Stimulated activated CD4-positive, alpha-beta T cell treated with anti-CD3 and anti-CD28 coated beads, Interleukin-1b, Interleukin-23, amount 100 ng/mL, for 48 hours (primary cell): ENCODE measurements around the gene KIF2C.

Experiments
- DNase-seq: peaks from one replicate; pipeline ENCODE4 v3.0.0-alpha.2; 2020

KIF2C gene

DNA sequence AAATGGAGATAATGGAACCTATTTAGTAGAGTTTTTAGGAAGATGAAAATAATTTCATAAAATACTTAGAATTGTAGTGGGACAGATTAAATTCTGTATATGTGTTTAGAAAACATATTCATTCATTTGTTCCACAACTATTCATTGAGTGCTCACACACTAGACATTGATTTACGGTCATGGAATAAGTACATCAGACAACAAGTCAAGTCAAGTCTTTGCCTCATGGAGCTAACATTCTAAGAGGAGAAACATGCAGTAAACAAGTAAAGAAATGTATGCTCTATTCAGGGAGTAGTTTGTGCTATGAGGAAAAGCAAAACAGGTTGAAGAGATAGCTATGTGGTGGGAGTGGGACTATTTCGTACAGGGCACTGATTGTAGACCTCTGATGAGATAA is 77.7 kb downstream of the KIF2C start:
- DNase-seq: no peak
